Erythroblast (primary cell): ENCODE results near the gene LIMCH1.

Experiments used
- GATA1 ChIP-seq: IDR thresholded peaks from 2 replicates; pipeline ENCODE4 v1.6.1; 2011; ENCODE audit warnings: low read depth, mild to moderate bottlenecking, control low read depth, low read length, moderate library complexity
- POLR2A ChIP-seq: IDR thresholded peaks from 2 replicates; pipeline ENCODE4 v1.6.1; 2011; ENCODE audit warnings: mild to moderate bottlenecking, low read length

- TF ChIP-seq POLR2A (no peak), GATA1 (no peak)
Observed at GRCh38 chr4:41631523-41631922, 93.6 kb downstream of the LIMCH1 start.
